Neural cell (in vitro differentiated cells): ENCODE data around the gene RAG2. TPM values are rescaled to one million over a fixed set of nuclear protein-coding genes. Genes with fewer than 3 reads are reported as not detected.

Experiments
- H2AFZ ChIP-seq: fragments of 200-600, 300-800 bp; sonication (generic), shearing (Covaris generic); 2 replicates; pipeline ENCODE4 v1.6.0; 2014; ENCODE audit warnings: low read depth, mild to moderate bottlenecking, antibody characterized with exemption, low read length, moderate library complexity
- H3F3A ChIP-seq: fragments of 200-600 bp; shearing (Covaris generic); 2 replicates; pipeline ENCODE4 v1.6.1; 2016; ENCODE audit warnings: mild to moderate bottlenecking, moderate library complexity, mixed read lengths, antibody characterized with exemption, low read length; ENCODE audit not compliant: insufficient read depth, poor library complexity, severe bottlenecking
- H3K27ac ChIP-seq: fragments of 200-600, 300-800 bp; sonication (generic), shearing (Covaris generic); 2 replicates; pipeline ENCODE4 v1.5.1; 2014; ENCODE audit warnings: mild to moderate bottlenecking, low read length, moderate library complexity
- H3K27me3 ChIP-seq: fragments of 300-800, 200-600 bp; sonication (generic), shearing (Covaris generic); 2 replicates; pipeline ENCODE4 v1.6.0; 2014; ENCODE audit warnings: mild to moderate bottlenecking, low read depth, low read length, moderate library complexity; ENCODE audit not compliant: insufficient read depth
- H3K36me3 ChIP-seq: fragments of 300-800, 200-600 bp; sonication (generic), shearing (Covaris generic); 2 replicates; pipeline ENCODE4 v1.5.1; 2014; ENCODE audit warnings: mild to moderate bottlenecking, antibody characterized with exemption, low read length, moderate library complexity; ENCODE audit not compliant: insufficient read depth
- H3K4me2 ChIP-seq: fragments of 300-800, 200-600 bp; sonication (generic), shearing (Covaris generic); 2 replicates; pipeline ENCODE4 v1.6.0; 2014; ENCODE audit warnings: mild to moderate bottlenecking, low read length
- H3K4me3 ChIP-seq: fragments of 300-800, 200-600 bp; sonication (generic), shearing (Covaris generic); 2 replicates; pipeline ENCODE4 v1.5.1; 2014; ENCODE audit warnings: mild to moderate bottlenecking, low read length, moderate library complexity
- H3K79me2 ChIP-seq: fragments of 200-600 bp; shearing (Covaris generic); replicated peaks from 2 replicates; pipeline ENCODE4 v1.6.0; 2014; ENCODE audit warnings: mild to moderate bottlenecking, low read length, moderate library complexity; ENCODE audit not compliant: insufficient read depth
- H3K9ac ChIP-seq: fragments of 300-800, 200-600 bp; sonication (generic), shearing (Covaris generic); 2 replicates; pipeline ENCODE4 v1.6.1; 2016; ENCODE audit warnings: mild to moderate bottlenecking, low read length, mixed read lengths
- H3K9me2 ChIP-seq: fragments of 200-600 bp; shearing (Covaris generic); 2 replicates; pipeline ENCODE4 v1.6.1; 2016; ENCODE audit warnings: mild to moderate bottlenecking, low read length, mixed read lengths; ENCODE audit not compliant: insufficient read depth
- H3K9me3 ChIP-seq: fragments of 200-600, 300-800 bp; sonication (generic), shearing (Covaris generic); 2 replicates; pipeline ENCODE4 v1.6.1; 2016; ENCODE audit warnings: mild to moderate bottlenecking, mixed run types, low read length, moderate library complexity, mixed read lengths
- H4K20me1 ChIP-seq: fragments of 200-600 bp; shearing (Covaris generic); 2 replicates; pipeline ENCODE4 v1.6.1; 2016; ENCODE audit warnings: mild to moderate bottlenecking, mixed run types; ENCODE audit not compliant: insufficient read depth
- EP300 ChIP-seq: fragments of 450-650 bp; conservative IDR thresholded peaks from 2 replicates; pipeline ENCODE4 v1.6.1; 2014; ENCODE audit warnings: antibody characterized with exemption, mild to moderate bottlenecking, moderate library complexity; ENCODE audit not compliant: poor library complexity, severe bottlenecking
- EZH2 ChIP-seq: fragments of 200-600, 300-800 bp; shearing (Covaris generic), sonication (generic); IDR thresholded peaks from 2 replicates; pipeline ENCODE4 v1.6.1; 2014; ENCODE audit warnings: antibody characterized with exemption, low read length, borderline replicate concordance, mild to moderate bottlenecking; ENCODE audit not compliant: insufficient read depth, poor library complexity, severe bottlenecking
- MXI1 ChIP-seq: fragments of 450-650 bp; conservative IDR thresholded peaks from 2 replicates; pipeline ENCODE4 v1.6.1; 2014; ENCODE audit warnings: antibody characterized with exemption, mild to moderate bottlenecking; ENCODE audit not compliant: poor library complexity, severe bottlenecking
- POLR2AphosphoS5 ChIP-seq: IDR thresholded peaks from 2 replicates; pipeline ENCODE4 v1.6.1; 2012
- RAD21 ChIP-seq: fragments of 450-650 bp; conservative IDR thresholded peaks from 2 replicates; pipeline ENCODE4 v1.6.1; 2014; ENCODE audit warnings: antibody characterized with exemption, mild to moderate bottlenecking, moderate library complexity
- SMC3 ChIP-seq: fragments of 450-650 bp; conservative IDR thresholded peaks from 2 replicates; pipeline ENCODE4 v1.6.1; 2014; ENCODE audit warnings: antibody characterized with exemption, mild to moderate bottlenecking, moderate library complexity; ENCODE audit not compliant: poor library complexity
- TAF1 ChIP-seq: IDR thresholded peaks from 2 replicates; pipeline ENCODE4 v1.6.1; 2012; ENCODE audit warnings: low read depth
- polyA plus RNA-seq: library from polyadenylated mRNA; depleted of rRNA; stranded (reverse); fragments of >200 nt; gene quantifications from 2 replicates; pipeline ENCODE4 v1.2.3, GENCODE V29; 2014
- TF ChIP-seq, protein P1 (sequence below): IDR thresholded peaks from 2 replicates; pipeline ENCODE4 v1.6.1; 2012; ENCODE audit warnings: borderline replicate concordance
- TF ChIP-seq, protein P2 (sequence below): fragments of 450-650 bp; IDR thresholded peaks from 2 replicates; pipeline ENCODE4 v1.5.1; 2014; ENCODE audit warnings: antibody characterized with exemption, mild to moderate bottlenecking, moderate library complexity; ENCODE audit not compliant: poor library complexity, severe bottlenecking

The RAG2 gene
- polyA plus RNA-seq, 1 donor from 2014 or later, result not detected

DNA sequence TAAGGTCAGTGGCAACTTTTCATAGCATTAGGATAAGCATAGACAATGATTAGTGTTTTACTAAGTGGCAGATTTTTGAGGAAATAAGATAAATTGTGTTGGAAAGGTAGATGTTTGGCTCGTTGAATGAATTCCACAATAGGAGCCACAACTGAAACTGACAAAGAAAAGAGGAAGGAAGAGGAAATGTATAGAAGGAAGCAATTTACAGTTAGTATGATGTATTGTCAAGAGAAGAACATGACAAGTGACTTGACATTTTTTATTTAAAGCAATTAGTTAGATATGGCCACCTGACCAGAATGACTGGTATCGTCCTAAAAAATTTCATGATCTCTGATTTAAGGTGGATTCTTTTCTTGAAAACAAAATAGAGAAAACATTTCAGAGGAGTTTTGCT lies 3.1 kb upstream of the RAG2 start:
- no peaks in the 10 kb centered on the region for H3K36me3 ChIP-seq
- H3F3A ChIP-seq, result no peaks in the 10 kb centered on the region
- no peak overlapping the region for H2AFZ ChIP-seq
- H3K9ac ChIP-seq, result no peak overlapping the region
- TF ChIP-seq TAF1 (no peak), EZH2 (no peak), POLR2AphosphoS5 (no peak), RAD21 (no peak), MXI1 (no peak), SMC3 (no peak), EP300 (no peak)
- TF ChIP-seq, protein P1, sequence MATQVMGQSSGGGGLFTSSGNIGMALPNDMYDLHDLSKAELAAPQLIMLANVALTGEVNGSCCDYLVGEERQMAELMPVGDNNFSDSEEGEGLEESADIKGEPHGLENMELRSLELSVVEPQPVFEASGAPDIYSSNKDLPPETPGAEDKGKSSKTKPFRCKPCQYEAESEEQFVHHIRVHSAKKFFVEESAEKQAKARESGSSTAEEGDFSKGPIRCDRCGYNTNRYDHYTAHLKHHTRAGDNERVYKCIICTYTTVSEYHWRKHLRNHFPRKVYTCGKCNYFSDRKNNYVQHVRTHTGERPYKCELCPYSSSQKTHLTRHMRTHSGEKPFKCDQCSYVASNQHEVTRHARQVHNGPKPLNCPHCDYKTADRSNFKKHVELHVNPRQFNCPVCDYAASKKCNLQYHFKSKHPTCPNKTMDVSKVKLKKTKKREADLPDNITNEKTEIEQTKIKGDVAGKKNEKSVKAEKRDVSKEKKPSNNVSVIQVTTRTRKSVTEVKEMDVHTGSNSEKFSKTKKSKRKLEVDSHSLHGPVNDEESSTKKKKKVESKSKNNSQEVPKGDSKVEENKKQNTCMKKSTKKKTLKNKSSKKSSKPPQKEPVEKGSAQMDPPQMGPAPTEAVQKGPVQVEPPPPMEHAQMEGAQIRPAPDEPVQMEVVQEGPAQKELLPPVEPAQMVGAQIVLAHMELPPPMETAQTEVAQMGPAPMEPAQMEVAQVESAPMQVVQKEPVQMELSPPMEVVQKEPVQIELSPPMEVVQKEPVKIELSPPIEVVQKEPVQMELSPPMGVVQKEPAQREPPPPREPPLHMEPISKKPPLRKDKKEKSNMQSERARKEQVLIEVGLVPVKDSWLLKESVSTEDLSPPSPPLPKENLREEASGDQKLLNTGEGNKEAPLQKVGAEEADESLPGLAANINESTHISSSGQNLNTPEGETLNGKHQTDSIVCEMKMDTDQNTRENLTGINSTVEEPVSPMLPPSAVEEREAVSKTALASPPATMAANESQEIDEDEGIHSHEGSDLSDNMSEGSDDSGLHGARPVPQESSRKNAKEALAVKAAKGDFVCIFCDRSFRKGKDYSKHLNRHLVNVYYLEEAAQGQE, result no peak
- TF ChIP-seq, protein P2, sequence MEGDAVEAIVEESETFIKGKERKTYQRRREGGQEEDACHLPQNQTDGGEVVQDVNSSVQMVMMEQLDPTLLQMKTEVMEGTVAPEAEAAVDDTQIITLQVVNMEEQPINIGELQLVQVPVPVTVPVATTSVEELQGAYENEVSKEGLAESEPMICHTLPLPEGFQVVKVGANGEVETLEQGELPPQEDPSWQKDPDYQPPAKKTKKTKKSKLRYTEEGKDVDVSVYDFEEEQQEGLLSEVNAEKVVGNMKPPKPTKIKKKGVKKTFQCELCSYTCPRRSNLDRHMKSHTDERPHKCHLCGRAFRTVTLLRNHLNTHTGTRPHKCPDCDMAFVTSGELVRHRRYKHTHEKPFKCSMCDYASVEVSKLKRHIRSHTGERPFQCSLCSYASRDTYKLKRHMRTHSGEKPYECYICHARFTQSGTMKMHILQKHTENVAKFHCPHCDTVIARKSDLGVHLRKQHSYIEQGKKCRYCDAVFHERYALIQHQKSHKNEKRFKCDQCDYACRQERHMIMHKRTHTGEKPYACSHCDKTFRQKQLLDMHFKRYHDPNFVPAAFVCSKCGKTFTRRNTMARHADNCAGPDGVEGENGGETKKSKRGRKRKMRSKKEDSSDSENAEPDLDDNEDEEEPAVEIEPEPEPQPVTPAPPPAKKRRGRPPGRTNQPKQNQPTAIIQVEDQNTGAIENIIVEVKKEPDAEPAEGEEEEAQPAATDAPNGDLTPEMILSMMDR, result no peak
- H3K27ac ChIP-seq, result no peak overlapping the region
- H3K9me2 ChIP-seq, result no peaks in the 10 kb centered on the region
- H4K20me1 ChIP-seq, result no peaks in the 10 kb centered on the region
- no peaks in the 10 kb centered on the region for H3K27me3 ChIP-seq
- H3K9me3 ChIP-seq, result no peaks in the 10 kb centered on the region
- H3K4me3 ChIP-seq, result no peak overlapping the region
- no peaks in the 10 kb centered on the region for H3K79me2 ChIP-seq
- H3K4me2 ChIP-seq, result no peak overlapping the region

DNA sequence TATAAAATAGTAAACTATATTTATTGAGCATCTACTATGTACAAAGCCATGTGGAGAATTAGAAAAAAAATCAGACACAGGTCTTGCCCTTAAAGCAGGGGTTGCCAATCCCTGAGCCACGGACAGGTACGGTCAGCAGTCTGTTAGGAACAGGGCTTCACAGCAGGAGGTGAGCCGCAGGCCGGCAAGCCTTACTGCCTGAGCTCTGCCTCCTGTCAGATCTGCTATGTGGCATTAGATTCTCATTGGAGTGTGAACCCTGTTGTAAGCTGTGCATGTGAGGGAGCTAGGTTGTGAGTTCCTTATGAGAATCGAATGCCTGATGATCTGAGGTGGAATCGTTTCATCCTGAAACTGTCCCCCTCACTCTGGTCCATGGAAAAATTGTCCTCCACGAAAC lies 2.1 kb upstream of the RAG2 start:
- H3K4me2 ChIP-seq, result no peak overlapping the region
- H3F3A ChIP-seq, result no peaks in the 10 kb centered on the region
- H4K20me1 ChIP-seq, result no peaks in the 10 kb centered on the region
- no peaks in the 10 kb centered on the region for H3K36me3 ChIP-seq
- no peaks in the 10 kb centered on the region for H3K9me3 ChIP-seq
- peaks cover 9% of the 10 kb centered on the region for H3K79me2 ChIP-seq
- H3K4me3 ChIP-seq, result no peak overlapping the region
- H3K27ac ChIP-seq, result no peak overlapping the region
- H2AFZ ChIP-seq, result no peak overlapping the region
- no peaks in the 10 kb centered on the region for H3K9me2 ChIP-seq
- TF ChIP-seq, protein P2, result no peak
- TF ChIP-seq SMC3 (no peak), TAF1 (no peak), RAD21 (no peak), EZH2 (no peak), MXI1 (no peak), EP300 (no peak), POLR2AphosphoS5 (no peak)
- TF ChIP-seq, protein P1, result no peak
- no peaks in the 10 kb centered on the region for H3K27me3 ChIP-seq
- no peak overlapping the region for H3K9ac ChIP-seq
